ENCODE measurements around the gene SUMO1. TPM values are rescaled to one million over a fixed set of nuclear protein-coding genes. Genes with fewer than 3 reads are reported as not detected.

The SUMO1 gene
- total and polyA plus RNA-seq, 2 donors (not counting 3 experiments of a cell fraction or from before 2014, with no cell fraction given) = 38.5 to 105 TPM

- Histone ChIP-seq H3K4me3 (replicated peaks in 1 of 3; ENCODE audit: insufficient read depth in 1 of 3, low read depth in 1 of 3, low read length in 3 of 3) (no peak overlapping the region), H3K27me3 (ENCODE audit: control insufficient read depth in 2 of 2, insufficient read depth in 2 of 2, low read length in 2 of 2) (no peaks in the 10 kb centered on the region), H3K9me1 (replicated peaks; ENCODE audit: control insufficient read depth, extremely low read depth, insufficient read depth, low read length) (no peaks in the 10 kb centered on the region), H3K4me1 (ENCODE audit: control insufficient read depth, extremely low read depth, insufficient read depth, low read length) (no peaks in the 10 kb centered on the region), H3K9me3 (replicated peaks; ENCODE audit: control insufficient read depth, insufficient read depth, low read length) (no peaks in the 10 kb centered on the region), H3K27ac (ENCODE audit: insufficient read depth, low read depth, low read length) (no peak overlapping the region), H4K20me1 (replicated peaks; ENCODE audit: control insufficient read depth, extremely low read depth, insufficient read depth, low read length) (no peaks in the 10 kb centered on the region), H3K4me2 (ENCODE audit: insufficient read depth, low read length) (no peak overlapping the region), H2AFZ (ENCODE audit: low read depth, low read length) (no peak overlapping the region), H3K36me3 (ENCODE audit: control insufficient read depth in 2 of 2, extremely low read depth in 1 of 2, insufficient read depth in 2 of 2, low read length in 2 of 2) (peaks cover 0 to 2% of the 10 kb centered on the region in 2 experiments), H3K79me2 (ENCODE audit: control insufficient read depth, insufficient read depth, low read length) (peaks cover 34% of the 10 kb centered on the region), H3K9ac (replicated peaks; ENCODE audit: extremely low read depth, insufficient read depth, low read length) (no peak overlapping the region)
- no peak for DNase-seq (ENCODE audit: low read depth, low spot score)
- ChIA-PET POLR2A (no interaction called here), CTCF (interaction anchor here (0.8 to 1.3 kb wide), 2 partner anchors 17 to 48 kb away, joined by 3 to 4 read pairs; partner anchors contain the start of gene SUMO1)
- dilution Hi-C loops (cut with MboI; ENCODE audit: extremely low pct_ligation_motif_present, low sequenced_read_pairs) (no loop called here), intact Hi-C loops (cut with micrococcal nuclease) (loop anchor here (5.0 kb wide), 1 partner anchor 45 kb away; the partner anchor contains the start of gene NOP58)
- FAIRE-seq = no peak
- BruUV-seq (replicated peaks) = no TSS peak
- TF ChIP-seq, protein P1, sequence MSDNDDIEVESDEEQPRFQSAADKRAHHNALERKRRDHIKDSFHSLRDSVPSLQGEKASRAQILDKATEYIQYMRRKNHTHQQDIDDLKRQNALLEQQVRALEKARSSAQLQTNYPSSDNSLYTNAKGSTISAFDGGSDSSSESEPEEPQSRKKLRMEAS (IDR thresholded peaks at IDR 0.05; ENCODE audit: insufficient read depth, insufficient read length) = no peak
- TF ChIP-seq, protein P2, sequence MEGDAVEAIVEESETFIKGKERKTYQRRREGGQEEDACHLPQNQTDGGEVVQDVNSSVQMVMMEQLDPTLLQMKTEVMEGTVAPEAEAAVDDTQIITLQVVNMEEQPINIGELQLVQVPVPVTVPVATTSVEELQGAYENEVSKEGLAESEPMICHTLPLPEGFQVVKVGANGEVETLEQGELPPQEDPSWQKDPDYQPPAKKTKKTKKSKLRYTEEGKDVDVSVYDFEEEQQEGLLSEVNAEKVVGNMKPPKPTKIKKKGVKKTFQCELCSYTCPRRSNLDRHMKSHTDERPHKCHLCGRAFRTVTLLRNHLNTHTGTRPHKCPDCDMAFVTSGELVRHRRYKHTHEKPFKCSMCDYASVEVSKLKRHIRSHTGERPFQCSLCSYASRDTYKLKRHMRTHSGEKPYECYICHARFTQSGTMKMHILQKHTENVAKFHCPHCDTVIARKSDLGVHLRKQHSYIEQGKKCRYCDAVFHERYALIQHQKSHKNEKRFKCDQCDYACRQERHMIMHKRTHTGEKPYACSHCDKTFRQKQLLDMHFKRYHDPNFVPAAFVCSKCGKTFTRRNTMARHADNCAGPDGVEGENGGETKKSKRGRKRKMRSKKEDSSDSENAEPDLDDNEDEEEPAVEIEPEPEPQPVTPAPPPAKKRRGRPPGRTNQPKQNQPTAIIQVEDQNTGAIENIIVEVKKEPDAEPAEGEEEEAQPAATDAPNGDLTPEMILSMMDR (IDR thresholded peaks at IDR 0.05; ENCODE audit: extremely low read depth in 1 of 2, insufficient read depth in 1 of 2, low read depth in 1 of 2, low read length in 2 of 2) = no peak
- TF ChIP-seq EZH2 (IDR thresholded peaks at IDR 0.05; ENCODE audit: borderline replicate concordance, low read depth, low read length, severe bottlenecking) (no peak), JUN (IDR thresholded peaks at IDR 0.05; ENCODE audit: borderline replicate concordance, insufficient read depth, insufficient read length, low read depth) (no peak), FOS (IDR thresholded peaks at IDR 0.05; ENCODE audit: borderline replicate concordance, insufficient read depth, low read length) (no peak), MYC (IDR thresholded peaks at IDR 0.05; ENCODE audit: low read depth, low read length) (no peak), POLR2A (IDR thresholded peaks at IDR 0.05; ENCODE audit: low read depth, low read length) (no peak), POLR2AphosphoS5 (IDR thresholded peaks at IDR 0.05; ENCODE audit: insufficient read depth, low read depth, low read length) (no peak), GATA2 (IDR thresholded peaks at IDR 0.05; ENCODE audit: insufficient read depth, insufficient read length, low read depth, low read length) (no peak)
Measured at GRCh38 chr2:202221873-202222272, 16.5 kb downstream of the SUMO1 start.
